OCI-LY7 (cell line): ENCODE results near the gene NUTM2F. TPM values are rescaled to one million over a fixed set of nuclear protein-coding genes. Genes with fewer than 3 reads are reported as not detected.
"Not testable (repeated sequence)": the region's sequence is repeated elsewhere in the genome, so short reads cannot be mapped to it uniquely, and the experiment has no call there.

Experiments used
- Bru-seq: library from RNA; stranded (reverse); fragments of 400-500 nt; gene quantifications from one replicate; lab custom pipeline; 2021; lab: Mats Ljungman, UMichigan
- BruChase-seq, 2 experiments: library from RNA; stranded (reverse); fragments of 400-500 nt; gene quantifications; one replicate each; lab custom pipeline; 2021; lab: Mats Ljungman, UMichigan
- BruUV-seq: library from RNA; stranded (reverse); fragments of 400-500 nt; replicated peaks from 2 replicates; lab custom pipeline; 2021; lab: Mats Ljungman, UMichigan
- CTCF ChIA-PET: fragments of 300-600 bp; sonication (Branson Sonifier 250); formaldehyde crosslinking; loops from one replicate; lab custom pipeline; 2022; ENCODE audit warnings: antibody characterized with exemption; ENCODE audit not compliant: unreplicated experiment; lab: Charles Lee
- POLR2A ChIA-PET: fragments of 300-600 bp; sonication (Branson Sonifier 250); formaldehyde crosslinking; loops from one replicate; lab custom pipeline; 2022; ENCODE audit warnings: antibody characterized with exemption; lab: Charles Lee
- DNase-seq: peaks from one replicate; pipeline ENCODE4 v3.0.0-alpha.2; 2015; ENCODE audit warnings: low spot score
- H2AFZ ChIP-seq: fragments of 200-600 bp; sonication (generic), shearing (Covaris generic); 2 replicates; pipeline ENCODE4 v1.6.1; 2014; ENCODE audit warnings: mild to moderate bottlenecking, antibody characterized with exemption, low read length, moderate library complexity
- H3K27ac ChIP-seq: fragments of 200-600 bp; sonication (generic); 2 replicates; pipeline ENCODE4 v1.5.1; 2014; ENCODE audit warnings: mixed run types, low read depth, mild to moderate bottlenecking, moderate library complexity, low read length, inconsistent platforms; ENCODE audit not compliant: poor library complexity, severe bottlenecking
- H3K36me3 ChIP-seq: fragments of 200-600 bp; sonication (generic); 2 replicates; pipeline ENCODE4 v1.6.1; 2014; ENCODE audit warnings: mild to moderate bottlenecking, antibody characterized with exemption, low read length, moderate library complexity, mixed read lengths; ENCODE audit not compliant: insufficient read depth
- H3K4me1 ChIP-seq: fragments of 200-600 bp; sonication (generic); 2 replicates; pipeline ENCODE4 v1.5.1; 2014; ENCODE audit warnings: mild to moderate bottlenecking, low read length; ENCODE audit not compliant: insufficient read depth, poor library complexity, severe bottlenecking
- H3K4me2 ChIP-seq: fragments of 200-600 bp; sonication (generic); 2 replicates; pipeline ENCODE4 v1.6.1; 2014; ENCODE audit warnings: mild to moderate bottlenecking, low read length
- H3K4me3 ChIP-seq: fragments of 200-600 bp; sonication (generic); 2 replicates; pipeline ENCODE4 v1.5.1; 2014; ENCODE audit warnings: mild to moderate bottlenecking, low read depth, low read length; ENCODE audit not compliant: poor library complexity, severe bottlenecking
- H3K79me2 ChIP-seq: fragments of 200-600 bp; sonication (generic); 2 replicates; pipeline ENCODE4 v1.6.1; 2016; ENCODE audit warnings: low read depth, mild to moderate bottlenecking, low read length, moderate library complexity, mixed read lengths; ENCODE audit not compliant: insufficient read depth
- H3K9me2 ChIP-seq: fragments of 200-600 bp; sonication (generic); 2 replicates; pipeline ENCODE4 v1.6.1; 2016; ENCODE audit warnings: mild to moderate bottlenecking, low read length, mixed read lengths; ENCODE audit not compliant: insufficient read depth
- H3K9me3 ChIP-seq: fragments of 200-600 bp; sonication (generic); 2 replicates; pipeline ENCODE4 v1.6.1; 2014; ENCODE audit warnings: mild to moderate bottlenecking, mixed run types, low read length, mixed read lengths
- H4K20me1 ChIP-seq: fragments of 200-600 bp; sonication (generic); 2 replicates; pipeline ENCODE4 v1.6.1; 2014; ENCODE audit warnings: mild to moderate bottlenecking, antibody characterized with exemption, low read length, moderate library complexity, mixed read lengths; ENCODE audit not compliant: insufficient read depth
- intact Hi-C: fragments of 100-400 bp; cut with micrococcal nuclease; formaldehyde crosslinking; loops from one replicate; pipeline ENCODE4 v1.10.0; 2022; ENCODE audit not compliant: unreplicated experiment
- long read RNA-seq: library from polyadenylated mRNA; stranded (forward); transcript quantifications from one replicate; pipeline ENCODE4 v2.0.0, GENCODE V29; 2022
- total RNA-seq, 2 experiments: library from RNA; depleted of rRNA in 1 of 2; stranded (reverse); fragments of >200 nt in 1 of 2; shearing (Covaris generic) in 1 of 2; gene quantifications; 2 replicates each; pipeline ENCODE4 v1.2.3, GENCODE V29; 2014 to 2022

NUTM2F gene
- total RNA-seq (2014; rRNA removed; shearing (Covaris generic)), result 0.06 and 0.23 TPM in 2 replicates
- not detected in 2 replicates for total RNA-seq (2022)
- Bru-seq, nascent RNA, result not detected
- not detected for BruChase-seq, experiment 1, labeled RNA remaining after a 6-hour chase
- BruChase-seq, experiment 2, labeled RNA remaining after a 2-hour chase, result not detected
- long read RNA-seq, result 0 reads

DNA sequence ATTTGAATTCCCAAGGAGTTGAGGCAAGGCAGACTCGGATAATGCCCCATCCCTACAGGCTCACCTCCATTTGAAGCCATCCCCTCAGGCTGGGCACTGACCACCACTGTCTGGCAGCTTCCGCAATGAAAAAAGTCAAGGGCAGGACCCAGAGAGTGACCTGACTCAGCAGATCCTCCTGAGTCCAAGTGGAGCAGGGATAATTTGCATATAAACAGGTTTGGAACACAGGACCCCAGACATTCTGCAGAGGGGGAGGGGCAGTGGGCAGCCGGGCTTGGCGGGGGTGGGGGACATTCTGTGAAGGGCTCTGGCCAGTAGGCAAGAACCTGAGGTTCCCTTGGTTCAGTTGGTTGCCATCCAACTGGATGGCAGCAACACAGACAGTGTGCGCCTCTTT is at the start of gene NUTM2F:
TSS of gene NUTM2F (minus strand) at position 101 of the 400 bp plus-strand sequence. CDS start at position 80, 21 bp downstream.
- H3K79me2 ChIP-seq, H3K27ac ChIP-seq, H3K9me2 ChIP-seq, H3K4me3 ChIP-seq, H3K4me2 ChIP-seq, CTCF ChIA-PET, H3K36me3 ChIP-seq, intact Hi-C loops, BruUV-seq, H2AFZ ChIP-seq, POLR2A ChIA-PET, H4K20me1 ChIP-seq, H3K4me1 ChIP-seq, DNase-seq, H3K9me3 ChIP-seq: not testable (repeated sequence)

GRCh38 chr9:94375197-94375596 is 46.8 kb upstream of the NUTM2F start:
- peaks cover 34% of the 10 kb centered on the region for H3K79me2 ChIP-seq
- peak; percentile 10 for DNase-seq
- H3K9me2 ChIP-seq, H3K9me3 ChIP-seq, BruUV-seq, H3K36me3 ChIP-seq, intact Hi-C loops, CTCF ChIA-PET, H2AFZ ChIP-seq, H3K4me1 ChIP-seq, H4K20me1 ChIP-seq: not testable (repeated sequence)
- POLR2A ChIA-PET, result interaction anchor here (0.7 kb wide), 1 partner anchor 395 kb away, joined by 3 read pairs; no protein-coding TSS in a partner anchor
- peak overlapping the region; percentile 60 for H3K4me2 ChIP-seq
- H3K27ac ChIP-seq, result peak overlapping the region; percentile 49
- peak overlapping the region; percentile 71 for H3K4me3 ChIP-seq

DNA sequence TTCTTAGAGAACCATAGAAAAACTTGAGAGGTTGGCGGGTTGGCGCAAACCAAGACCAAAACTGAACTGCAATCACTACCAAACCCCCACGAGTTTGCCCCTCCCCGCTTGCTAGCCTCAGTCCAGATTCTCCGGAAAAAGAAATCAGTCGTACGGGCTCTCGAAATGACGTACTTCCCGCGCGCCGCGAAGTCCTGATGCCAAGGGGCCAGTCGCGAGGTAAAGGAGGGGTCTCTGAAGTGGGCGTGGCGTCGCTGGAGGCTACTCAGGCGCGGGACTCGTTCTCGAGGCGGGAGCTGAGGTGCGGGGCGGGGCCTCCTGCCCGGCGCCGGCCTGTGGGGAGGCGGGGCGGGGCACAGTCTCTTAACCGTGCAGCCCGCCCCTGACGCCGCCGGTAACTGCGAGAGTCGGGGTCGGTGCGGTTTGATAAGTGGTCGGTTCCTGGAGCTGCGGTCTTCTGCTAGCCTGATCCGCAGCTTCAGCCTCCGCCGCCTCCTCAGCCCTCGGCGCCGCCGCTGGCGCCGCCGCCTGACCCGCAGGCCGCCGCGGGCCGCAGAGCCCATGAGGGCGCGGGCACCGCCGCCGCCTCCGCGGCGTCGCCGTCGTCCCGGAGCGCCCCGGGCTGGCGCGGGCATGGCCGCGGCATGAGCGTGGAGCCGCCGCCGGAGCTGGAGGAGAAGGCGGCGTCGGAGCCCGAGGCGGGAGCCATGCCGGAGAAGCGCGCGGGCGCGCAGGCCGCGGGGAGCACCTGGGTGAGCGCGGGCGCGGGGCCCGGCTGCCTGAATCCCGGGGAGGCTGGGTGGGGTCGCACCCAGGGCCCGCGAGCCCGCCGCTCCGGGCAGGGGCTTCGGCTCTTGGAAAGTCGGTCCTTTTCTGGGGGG is 46.0 kb upstream of the NUTM2F start:
- TSS peak; percentile 90 for BruUV-seq
- POLR2A ChIA-PET, result not testable (repeated sequence)

GRCh38 chr9:94373779-94374175 is 45.3 kb upstream of the NUTM2F start:
- H3K4me1 ChIP-seq, H4K20me1 ChIP-seq, H3K9me3 ChIP-seq, POLR2A ChIA-PET, intact Hi-C loops, H3K9me2 ChIP-seq, CTCF ChIA-PET, DNase-seq, H3K36me3 ChIP-seq: not testable (repeated sequence)
- Histone ChIP-seq H3K4me2 (peak overlapping the region; percentile 86), H3K27ac (peak overlapping the region; percentile 60), H3K79me2 (peaks cover 29% of the 10 kb centered on the region), H2AFZ (peak overlapping the region; percentile 74), H3K4me3 (peak overlapping the region; percentile 71)
- BruUV-seq, result TSS peak; percentile 92

More for the DNA sequence above, 46.0 kb upstream of the NUTM2F start:
- H3K9me3 ChIP-seq, H4K20me1 ChIP-seq, intact Hi-C loops, CTCF ChIA-PET, H3K9me2 ChIP-seq, H3K36me3 ChIP-seq, H3K4me1 ChIP-seq: not testable (repeated sequence)
- peak; percentile 90 for DNase-seq
- Histone ChIP-seq H2AFZ (peak overlapping the region; percentile 74), H3K27ac (peak overlapping the region; percentile 60), H3K4me3 (peak overlapping the region; percentile 71), H3K4me2 (peak overlapping the region; percentile 86), H3K79me2 (peaks cover 30% of the 10 kb centered on the region)

GRCh38 chr9:94370266-94370665 is 41.8 kb upstream of the NUTM2F start:
- CTCF ChIA-PET, H3K79me2 ChIP-seq, intact Hi-C loops, H3K4me2 ChIP-seq, BruUV-seq, H3K9me3 ChIP-seq, H4K20me1 ChIP-seq, POLR2A ChIA-PET, H3K4me3 ChIP-seq, H3K4me1 ChIP-seq, H3K27ac ChIP-seq, DNase-seq, H2AFZ ChIP-seq, H3K36me3 ChIP-seq, H3K9me2 ChIP-seq: not testable (repeated sequence)

GRCh38 chr9:94364093-94364614 is 35.7 kb upstream of the NUTM2F start:
- CTCF ChIA-PET, H3K4me1 ChIP-seq, H3K9me3 ChIP-seq, H3K4me3 ChIP-seq, H3K27ac ChIP-seq, H3K79me2 ChIP-seq, H3K4me2 ChIP-seq, H3K9me2 ChIP-seq, H4K20me1 ChIP-seq, DNase-seq, intact Hi-C loops, POLR2A ChIA-PET, BruUV-seq, H3K36me3 ChIP-seq, H2AFZ ChIP-seq: not testable (repeated sequence)
